Spleen (tissue), 7 donors: ENCODE results near the gene URM1.

ENCODE experiments used
- CTCF ChIP-seq, 11 experiments: fragments of 200-600 bp in 7 of 11; fragments of 450-650 bp in 4 of 11; sonication (generic) in 4 of 11; IDR thresholded peaks in 8 of 11; conservative IDR thresholded peaks in 3 of 11; 1 replicate in 7 of 11; 2 replicates in 4 of 11; pipeline versions ENCODE4 v1.4.0 to v1.8.0; 2016 to 2021; ENCODE audit warnings: antibody characterized with exemption in 11 of 11, inconsistent platforms in 4 of 11, mild to moderate bottlenecking in 1 of 11
- POLR2A ChIP-seq, 3 donors: fragments of 450-650 bp; IDR thresholded peaks; one replicate each; pipeline ENCODE4 v1.5.1; 2017; ENCODE audit warnings: antibody characterized with exemption in 3 of 3, mild to moderate bottlenecking in 1 of 3
- donor health status: DM: no; HTN: no; CAD: no; lungs with moderate emphysema.
- donor health status: DM: no; HTN: no; CAD: no.
- donor health status: DM: no; HTN: no; CAD: no.

GRCh38 chr9:128394379-128395168 is 23.4 kb downstream of the URM1 start:
- no peak for TF ChIP-seq CTCF (IDR thresholded peaks at IDR 0.05 in 8 of 11, conservative IDR thresholded peaks at IDR 0.05 in 3 of 11)
- no peak for TF ChIP-seq POLR2A (IDR thresholded peaks at IDR 0.05)
